Measurements from ENCODE around the gene ANKRD24. TPM values are rescaled to one million over a fixed set of nuclear protein-coding genes. Genes with fewer than 3 reads are reported as not detected.
"Not testable (repeated sequence)": the region's sequence is repeated elsewhere in the genome, so short reads cannot be mapped to it uniquely, and the experiment has no call there.

Gene ANKRD24
- total RNA-seq, 1 experiment from 2014 or later = 0.33 TPM

- no TSS peak for BruUV-seq (replicated peaks)
- no peak overlapping the region for H3K4me3 ChIP-seq (ENCODE audit: low read length)
- H4K20me1 ChIP-seq (ENCODE audit: low read length) = no peaks in the 10 kb centered on the region
- ChIA-PET POLR2A (ENCODE audit: unreplicated experiment) (no interaction called here), CTCF (no interaction called here)
- H3K9me2 ChIP-seq (replicated peaks; ENCODE audit: low read length) = no peaks in the 10 kb centered on the region
- no peaks in the 10 kb centered on the region for H3K36me3 ChIP-seq (ENCODE audit: low read depth, low read length)
- H3K4me2 ChIP-seq (ENCODE audit: low read length) = no peak overlapping the region
- H3K79me2 ChIP-seq (ENCODE audit: low read length) = no peaks in the 10 kb centered on the region
- H3F3A ChIP-seq (ENCODE audit: low read length, unreplicated experiment) = no peaks in the 10 kb centered on the region
- no peak overlapping the region for H3K9ac ChIP-seq (ENCODE audit: low read length)
- H3K27me3 ChIP-seq (ENCODE audit: low read length) = no peaks in the 10 kb centered on the region
- no peak overlapping the region for H2AFZ ChIP-seq (ENCODE audit: low read length)
- ATAC-seq (no peak), DNase-seq (no peak)
- H3K27ac ChIP-seq (ENCODE audit: low read length) = no peak overlapping the region
- H3K9me3 ChIP-seq (ENCODE audit: low read length) = no peaks in the 10 kb centered on the region
- peaks cover 7% of the 10 kb centered on the region; the same call in 1 of the 2 replicates for H3K4me1 ChIP-seq (ENCODE audit: insufficient read depth, low read length)
- intact Hi-C loops (cut with micrococcal nuclease) = no loop called here
- TF ChIP-seq CTCF (conservative IDR thresholded peaks at IDR 0.05; ENCODE audit: low read depth, low read length) = no peak
- TF ChIP-seq EZH2 (IDR thresholded peaks at IDR 0.05; ENCODE audit: low read length, unreplicated experiment) = no peak
- no peak for TF ChIP-seq EZH2phosphoT487 (IDR thresholded peaks at IDR 0.05; ENCODE audit: borderline replicate concordance, low read length)
These were observed 34.4 kb downstream of the ANKRD24 start for GRCh38 chr19:4216846-4217245.

- intact Hi-C loops (cut with micrococcal nuclease) = no loop called here
- no peak overlapping the region for H3K9ac ChIP-seq (ENCODE audit: low read length)
- POLR2A ChIA-PET (ENCODE audit: unreplicated experiment) = no interaction called here
- H3K4me3 ChIP-seq (ENCODE audit: low read length) = no peak overlapping the region
- CTCF ChIA-PET = no interaction called here
- no peak for TF ChIP-seq EZH2phosphoT487 (IDR thresholded peaks at IDR 0.05; ENCODE audit: borderline replicate concordance, low read length)
- TF ChIP-seq CTCF (conservative IDR thresholded peaks at IDR 0.05; ENCODE audit: low read depth, low read length) = no peak
- TF ChIP-seq EZH2 (IDR thresholded peaks at IDR 0.05; ENCODE audit: low read length, unreplicated experiment) = no peak
- H3K4me2 ChIP-seq (ENCODE audit: low read length) = no peak overlapping the region
- no peaks in the 10 kb centered on the region for H4K20me1 ChIP-seq (ENCODE audit: low read length)
- BruUV-seq (replicated peaks) = no TSS peak
- no peak overlapping the region for H2AFZ ChIP-seq (ENCODE audit: low read length)
- ATAC-seq = no peak
- peaks cover under 1% of the 10 kb centered on the region; the same call in 1 of the 2 replicates for H3K4me1 ChIP-seq (ENCODE audit: insufficient read depth, low read length)
- H3K27me3 ChIP-seq (ENCODE audit: low read length) = no peaks in the 10 kb centered on the region
- no peaks in the 10 kb centered on the region for H3K9me3 ChIP-seq (ENCODE audit: low read length)
- no peaks in the 10 kb centered on the region for H3K79me2 ChIP-seq (ENCODE audit: low read length)
- no peak for DNase-seq
- no peak overlapping the region for H3K27ac ChIP-seq (ENCODE audit: low read length)
- H3F3A ChIP-seq (ENCODE audit: low read length, unreplicated experiment) = no peaks in the 10 kb centered on the region
- no peaks in the 10 kb centered on the region for H3K36me3 ChIP-seq (ENCODE audit: low read depth, low read length)
- no peaks in the 10 kb centered on the region for H3K9me2 ChIP-seq (replicated peaks; ENCODE audit: low read length)
These were observed 35.2 kb downstream of the ANKRD24 start for GRCh38 chr19:4217429-4218264.

- H3K4me1 ChIP-seq (ENCODE audit: insufficient read depth, low read length); CTCF ChIA-PET; H3K4me3 ChIP-seq (ENCODE audit: low read length); H2AFZ ChIP-seq (ENCODE audit: low read length); H4K20me1 ChIP-seq (ENCODE audit: low read length); H3K27ac ChIP-seq (ENCODE audit: low read length); intact Hi-C loops (cut with micrococcal nuclease); H3F3A ChIP-seq (ENCODE audit: low read length, unreplicated experiment); POLR2A ChIA-PET (ENCODE audit: unreplicated experiment); ATAC-seq; BruUV-seq (replicated peaks); H3K27me3 ChIP-seq (ENCODE audit: low read length); H3K9ac ChIP-seq (ENCODE audit: low read length); DNase-seq; H3K79me2 ChIP-seq (ENCODE audit: low read length); H3K9me3 ChIP-seq (ENCODE audit: low read length); H3K36me3 ChIP-seq (ENCODE audit: low read depth, low read length); H3K4me2 ChIP-seq (ENCODE audit: low read length); H3K9me2 ChIP-seq (replicated peaks; ENCODE audit: low read length): not testable (repeated sequence)
These were observed 36.0 kb downstream of the ANKRD24 start for GRCh38 chr19:4218523-4218922.
